ENCODE results near the gene RARA.
"Not testable (repeated sequence)": the region's sequence is repeated elsewhere in the genome, so short reads cannot be mapped to it uniquely, and the experiment has no call there.

Gene RARA

GRCh38 chr17:40375786-40376185, 66.8 kb downstream of the RARA start:
- not testable (repeated sequence) for DNase-seq (ENCODE audit: low spot score)

- not testable (repeated sequence) for DNase-seq (ENCODE audit: low spot score)
Observed at GRCh38 chr17:40376541-40376940, 67.6 kb downstream of the RARA start.

DNA sequence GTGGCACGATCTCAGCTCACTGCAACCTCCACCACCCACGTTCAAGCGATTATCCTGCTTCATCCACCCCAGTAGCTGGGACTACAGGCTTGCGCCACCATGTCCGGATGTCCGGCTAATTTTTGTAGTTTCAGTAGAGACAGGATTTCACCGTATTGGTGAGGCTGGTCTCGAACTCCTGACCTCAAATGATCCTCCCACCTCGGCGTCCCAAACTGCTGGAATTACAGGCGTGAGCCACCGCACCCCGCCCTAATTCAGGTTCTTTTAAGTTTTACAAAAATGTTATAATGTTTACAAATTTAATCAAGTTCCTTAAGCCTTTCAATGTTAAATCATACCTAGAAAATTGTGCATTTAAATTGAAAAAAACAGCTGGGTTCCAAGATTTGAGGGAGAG, 68.9 kb downstream of the RARA start:
- DNase-seq (ENCODE audit: low spot score) = no peak

- DNase-seq (ENCODE audit: low spot score) = no peak
Observed at GRCh38 chr17:40378966-40379365, 70.0 kb downstream of the RARA start.

DNA sequence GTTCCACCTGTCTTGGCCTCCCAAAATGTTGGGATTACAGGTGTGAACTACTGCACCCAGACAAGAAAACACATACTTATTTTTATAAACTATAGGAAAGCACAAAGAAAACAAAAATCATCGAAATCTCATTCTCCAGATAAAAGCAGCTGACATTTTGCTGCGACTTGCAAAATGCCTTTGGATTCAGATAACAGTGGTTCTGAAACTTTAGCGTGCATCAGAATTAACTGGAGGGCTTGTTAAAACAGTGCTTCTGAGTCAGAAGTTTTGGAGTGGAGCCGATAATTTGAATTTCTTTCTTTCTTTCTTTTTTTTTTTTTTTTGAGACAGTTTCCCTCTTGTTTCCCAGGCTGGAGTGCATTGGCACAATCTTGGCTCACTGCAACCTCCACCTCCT, 73.3 kb downstream of the RARA start:
- DNase-seq (ENCODE audit: low spot score) = no peak

GRCh38 chr17:40386555-40386954, 77.6 kb downstream of the RARA start:
- DNase-seq (ENCODE audit: low spot score) = not testable (repeated sequence)

GRCh38 chr17:40399185-40399584, 90.2 kb downstream of the RARA start:
- peak; percentile 62 for DNase-seq (ENCODE audit: low spot score)

GRCh38 chr17:40402668-40403067, 93.7 kb downstream of the RARA start:
- DNase-seq (ENCODE audit: low spot score) = peak; percentile 3

- DNase-seq (ENCODE audit: low spot score) = no peak
Observed at GRCh38 chr17:40404003-40404402, 95.0 kb downstream of the RARA start.
